Stomach (tissue), 9 donors: ENCODE results near the gene WDR17. TPM values are rescaled to one million over a fixed set of nuclear protein-coding genes. Genes with fewer than 3 reads are reported as not detected.

Experiments
- DNase-seq, 2 donors: peaks; one replicate each; pipeline versions ENCODE4 v3.0.0 to v3.0.0-alpha.2; 2013 to 2019
- H3K27ac ChIP-seq, 5 donors: fragments of 200-600 bp in 4 of 5; sonication (generic) in 4 of 5; one replicate each; pipeline ENCODE4 v1.5.1; 2013 to 2019; ENCODE audit warnings: mild to moderate bottlenecking in 1 of 5, moderate library complexity in 1 of 5
- H3K27me3 ChIP-seq, 3 donors: fragments of 200-600 bp; sonication (generic); one replicate each; pipeline ENCODE4 v1.5.1; 2017 to 2019; ENCODE audit warnings: mixed run types in 1 of 3
- H3K36me3 ChIP-seq, 4 donors: fragments of 200-600 bp; sonication (generic); 1 replicate in 3 of 4; 2 replicates in 1 of 4; pipeline ENCODE4 v1.5.1; 2016 to 2019
- H3K4me1 ChIP-seq, 4 donors: fragments of 200-600 bp; sonication (generic); one replicate each; pipeline ENCODE4 v1.5.1; 2016 to 2019
- H3K4me3 ChIP-seq, 4 donors: fragments of 200-600 bp; sonication (generic) in 3 of 4; one replicate each; pipeline ENCODE4 v1.5.1; 2016 to 2019; ENCODE audit warnings: mild to moderate bottlenecking in 1 of 4
- H3K9me3 ChIP-seq, 4 donors: fragments of 200-600 bp; sonication (generic); one replicate each; pipeline ENCODE4 v1.5.1; 2016 to 2019
- EP300 ChIP-seq: sonication (generic); formaldehyde crosslinking; IDR thresholded peaks from one replicate; pipeline ENCODE4 v1.6.1; 2017; ENCODE audit warnings: antibody characterized with exemption
- POLR2A ChIP-seq, 4 donors: fragments of 450-650 bp; IDR thresholded peaks; one replicate each; pipeline ENCODE4 v1.6.1; 2016; ENCODE audit warnings: antibody characterized with exemption in 4 of 4, control low read depth in 2 of 4, mild to moderate bottlenecking in 1 of 4, moderate library complexity in 1 of 4
- POLR2AphosphoS5 ChIP-seq, 3 donors: sonication (generic); formaldehyde crosslinking; IDR thresholded peaks; one replicate each; pipeline ENCODE4 v1.6.1; 2016; ENCODE audit warnings: antibody characterized with exemption in 3 of 3
- WGBS, 5 donors: extraction: QIAGEN DNeasy Blood & Tissue Kit in 3 of 5; methylation state at CpG; one replicate each; pipeline versions ENCODE4 v1.1.5 to v1.1.7; 2013 to 2018; 5-methylcytosine and 5-hydroxymethylcytosine counted together
- intact Hi-C: fragments of 100-400 bp; cut with DNase I; formaldehyde crosslinking; loops from one replicate; pipeline ENCODE4 v1.15.1; 2023; ENCODE audit warnings: low total_unique reads
- polyA plus RNA-seq, 3 donors: library from polyadenylated mRNA; stranded (reverse); fragments of 200-250 nt; gene quantifications; one replicate each; pipeline ENCODE4 v1.2.3, GENCODE V29; 2013
- total RNA-seq, 5 donors: library from RNA; depleted of rRNA; stranded (reverse); fragments of >200 nt; gene quantifications; one replicate each; pipeline versions ENCODE4 v1.1.0 to v1.2.3, GENCODE V29; 2014 to 2016
- TF ChIP-seq, protein P1 (sequence below), 7 experiments: fragments of 450-650 bp in 4 of 7; fragments of 200-600 bp in 3 of 7; sonication (generic) in 3 of 7; IDR thresholded peaks; one replicate each; pipeline ENCODE4 v1.5.1; 2016 to 2019; ENCODE audit warnings: antibody characterized with exemption in 7 of 7, control low read depth in 2 of 7, mild to moderate bottlenecking in 1 of 7
- donor health status: healthy with polysubstance abuse.
- donor health status: Bipolar disorder and iron deficiency.
- donor health status: healthy.

Gene WDR17
- total and polyA plus RNA-seq, 8 donors = 0.31 to 6.6 (median 1.8) TPM; not detected in 1

DNA sequence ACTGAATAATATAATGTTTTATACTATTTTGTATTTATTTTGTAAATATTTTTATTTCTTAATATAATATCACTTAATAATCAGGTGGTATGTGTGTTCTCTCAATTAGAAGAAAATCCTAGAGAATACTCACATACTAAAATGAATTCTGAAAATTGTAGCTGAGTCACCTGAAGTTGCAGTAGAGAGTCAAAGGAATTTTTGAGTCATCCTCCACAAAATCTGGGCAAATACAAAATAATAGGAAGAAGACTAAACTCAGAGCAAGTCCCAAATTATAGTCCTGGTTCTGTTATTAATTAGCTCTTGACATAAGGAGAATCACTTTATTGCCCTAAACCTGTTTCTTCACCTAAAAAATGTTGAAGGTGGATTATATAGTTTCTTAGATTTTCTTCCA, 72.0 kb downstream of the WDR17 start:
- Histone ChIP-seq H3K9me3 (no peaks in the 10 kb centered on the region), H3K36me3 (no peaks in the 10 kb centered on the region), H3K4me1 (no peaks in the 10 kb centered on the region), H3K27ac (no peak overlapping the region), H3K27me3 (no peaks in the 10 kb centered on the region), H3K4me3 (no peak overlapping the region)
- TF ChIP-seq POLR2AphosphoS5 (IDR thresholded peaks at IDR 0.05) (no peak), EP300 (no peak), POLR2A (IDR thresholded peaks at IDR 0.05) (no peak)
- TF ChIP-seq, protein P1, sequence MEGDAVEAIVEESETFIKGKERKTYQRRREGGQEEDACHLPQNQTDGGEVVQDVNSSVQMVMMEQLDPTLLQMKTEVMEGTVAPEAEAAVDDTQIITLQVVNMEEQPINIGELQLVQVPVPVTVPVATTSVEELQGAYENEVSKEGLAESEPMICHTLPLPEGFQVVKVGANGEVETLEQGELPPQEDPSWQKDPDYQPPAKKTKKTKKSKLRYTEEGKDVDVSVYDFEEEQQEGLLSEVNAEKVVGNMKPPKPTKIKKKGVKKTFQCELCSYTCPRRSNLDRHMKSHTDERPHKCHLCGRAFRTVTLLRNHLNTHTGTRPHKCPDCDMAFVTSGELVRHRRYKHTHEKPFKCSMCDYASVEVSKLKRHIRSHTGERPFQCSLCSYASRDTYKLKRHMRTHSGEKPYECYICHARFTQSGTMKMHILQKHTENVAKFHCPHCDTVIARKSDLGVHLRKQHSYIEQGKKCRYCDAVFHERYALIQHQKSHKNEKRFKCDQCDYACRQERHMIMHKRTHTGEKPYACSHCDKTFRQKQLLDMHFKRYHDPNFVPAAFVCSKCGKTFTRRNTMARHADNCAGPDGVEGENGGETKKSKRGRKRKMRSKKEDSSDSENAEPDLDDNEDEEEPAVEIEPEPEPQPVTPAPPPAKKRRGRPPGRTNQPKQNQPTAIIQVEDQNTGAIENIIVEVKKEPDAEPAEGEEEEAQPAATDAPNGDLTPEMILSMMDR (IDR thresholded peaks at IDR 0.05) = no peak
- DNase-seq = no peak
- intact Hi-C loops = no loop called here

- Histone ChIP-seq H3K9me3 (no peaks in the 10 kb centered on the region), H3K4me3 (no peak overlapping the region), H3K27me3 (no peaks in the 10 kb centered on the region), H3K4me1 (no peaks in the 10 kb centered on the region), H3K36me3 (no peaks in the 10 kb centered on the region), H3K27ac (no peak overlapping the region)
- intact Hi-C loops = no loop called here
- DNase-seq = no peak
- TF ChIP-seq POLR2A (IDR thresholded peaks at IDR 0.05) = no peak
- TF ChIP-seq EP300 = no peak
- TF ChIP-seq POLR2AphosphoS5 (IDR thresholded peaks at IDR 0.05) = no peak
- TF ChIP-seq, protein P1 (IDR thresholded peaks at IDR 0.05) = no peak
Measured at GRCh38 chr4:176139518-176139917, 73.9 kb downstream of the WDR17 start.

- Histone ChIP-seq H3K27me3 (no peaks in the 10 kb centered on the region), H3K4me1 (no peaks in the 10 kb centered on the region), H3K4me3 (no peak overlapping the region), H3K9me3 (no peaks in the 10 kb centered on the region), H3K27ac (no peak overlapping the region), H3K36me3 (no peaks in the 10 kb centered on the region)
- DNase-seq = no peak
- intact Hi-C loops = no loop called here
- WGBS, 5 donors = 44 to 59% (median 53%) methylated on average over 2 of the region's 2 CpGs
- TF ChIP-seq, protein P1 (IDR thresholded peaks at IDR 0.05) = no peak
- no peak for TF ChIP-seq POLR2AphosphoS5 (IDR thresholded peaks at IDR 0.05)
- TF ChIP-seq POLR2A (IDR thresholded peaks at IDR 0.05) = no peak
- no peak for TF ChIP-seq EP300
Measured at GRCh38 chr4:176142253-176142652, 76.6 kb downstream of the WDR17 start.

DNA sequence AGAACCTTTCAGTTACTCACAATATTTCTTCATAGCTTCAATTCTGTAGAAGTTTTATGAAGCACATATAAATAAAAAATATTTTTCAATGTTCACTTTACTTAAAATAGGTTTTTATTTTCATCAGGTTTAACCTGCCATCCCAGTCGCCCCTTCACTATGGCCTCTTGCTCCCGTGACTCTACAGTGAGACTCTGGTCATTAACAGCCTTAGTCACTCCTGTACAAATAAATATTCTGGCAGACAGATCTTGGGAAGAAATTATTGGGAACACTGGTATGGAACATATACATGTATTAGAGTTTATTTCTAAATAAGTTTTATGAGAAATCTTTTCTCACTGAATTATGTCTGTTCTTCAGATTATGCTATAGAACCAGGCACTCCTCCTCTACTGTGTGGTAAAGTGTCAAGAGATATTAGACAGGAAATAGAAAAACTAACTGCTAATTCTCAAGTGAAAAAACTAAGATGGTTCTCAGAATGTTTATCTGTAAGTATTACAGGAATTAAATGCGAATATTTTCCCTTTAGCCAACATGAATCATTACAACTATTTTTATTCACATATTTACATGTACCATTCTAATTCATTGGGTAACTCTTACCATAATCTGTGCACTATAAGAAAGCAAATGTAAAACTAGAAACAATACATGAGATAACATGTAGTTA, 84.2 kb downstream of the WDR17 start:
- intact Hi-C loops = loop anchor here (5.0 kb wide), 1 partner anchor 192 kb away; no protein-coding TSS in a partner anchor
- Histone ChIP-seq H3K36me3 (no peaks in the 10 kb centered on the region), H3K4me3 (no peak overlapping the region), H3K4me1 (peaks cover 0 to 9% (median 0%) of the 10 kb centered on the region in 4 donors), H3K27me3 (no peaks in the 10 kb centered on the region), H3K27ac (no peak overlapping the region), H3K9me3 (no peaks in the 10 kb centered on the region)
- WGBS, 5 donors = 57 to 70% (median 63%) methylated on average over 3 of the region's 3 CpGs
- no peak for DNase-seq
- TF ChIP-seq POLR2AphosphoS5 (IDR thresholded peaks at IDR 0.05) (no peak), POLR2A (IDR thresholded peaks at IDR 0.05) (no peak), EP300 (no peak)
- TF ChIP-seq, protein P1 (IDR thresholded peaks at IDR 0.05) = no peak
